NCI-H524 treated with DMSO at 0.1 percent for 48 hours (cell line): ENCODE data around the gene RAB11B.
"Not testable (repeated sequence)": the region's sequence is repeated elsewhere in the genome, so short reads cannot be mapped to it uniquely, and the experiment has no call there.

Experiments
- DNase-seq: peaks from one replicate; lab custom pipeline; 2025; lab: John Stamatoyannopoulos, UW

RAB11B gene

GRCh38 chr19:8393871-8394250 lies 3.7 kb downstream of the RAB11B start:
- no peak for DNase-seq

DNA sequence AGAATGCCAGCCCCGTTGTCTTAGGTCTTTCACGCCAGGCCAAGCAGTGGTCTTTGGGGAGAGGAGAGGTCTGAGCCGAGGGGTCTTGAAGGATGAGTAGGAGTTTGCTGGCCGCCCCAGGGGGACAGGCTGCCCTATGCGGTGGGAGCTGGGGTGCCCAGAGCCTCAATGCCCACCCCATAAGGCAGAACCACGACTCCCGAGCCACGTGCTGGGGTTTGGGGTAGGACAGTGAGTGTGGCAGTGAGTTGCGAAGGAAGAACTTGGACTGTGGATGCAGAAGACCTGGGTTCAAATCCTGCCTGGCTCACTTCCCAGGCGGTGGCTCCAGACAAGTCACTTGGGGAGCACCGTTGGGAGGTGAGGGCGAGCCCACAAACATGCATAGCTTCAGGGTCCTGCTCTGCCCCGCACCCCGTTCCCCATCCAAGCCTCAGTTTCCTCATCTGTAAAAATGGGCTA lies 5.5 kb downstream of the RAB11B start:
- DNase-seq: no peak

DNA sequence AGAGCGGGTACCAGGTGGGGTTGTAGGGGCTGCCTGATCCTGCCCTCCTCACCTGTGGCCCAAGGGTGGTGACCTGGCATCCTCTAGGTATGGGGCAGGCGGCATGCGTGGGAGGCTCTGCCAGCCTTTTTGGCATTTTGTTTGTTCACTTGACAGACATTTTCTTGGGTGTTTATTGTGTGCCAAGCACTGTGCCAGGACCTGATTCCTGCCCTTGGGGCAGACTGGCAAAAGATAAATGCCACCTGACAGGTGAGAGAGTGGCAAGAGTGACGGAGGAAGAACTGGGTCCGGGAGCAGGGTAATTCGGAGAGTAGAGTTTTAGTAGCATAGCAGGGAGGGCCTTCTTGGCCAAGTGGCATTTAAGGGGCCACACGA lies 6.0 kb downstream of the RAB11B start:
- DNase-seq: no peak

- no peak for DNase-seq
Measured at GRCh38 chr19:8396563-8397203, 6.5 kb downstream of the RAB11B start.

DNA sequence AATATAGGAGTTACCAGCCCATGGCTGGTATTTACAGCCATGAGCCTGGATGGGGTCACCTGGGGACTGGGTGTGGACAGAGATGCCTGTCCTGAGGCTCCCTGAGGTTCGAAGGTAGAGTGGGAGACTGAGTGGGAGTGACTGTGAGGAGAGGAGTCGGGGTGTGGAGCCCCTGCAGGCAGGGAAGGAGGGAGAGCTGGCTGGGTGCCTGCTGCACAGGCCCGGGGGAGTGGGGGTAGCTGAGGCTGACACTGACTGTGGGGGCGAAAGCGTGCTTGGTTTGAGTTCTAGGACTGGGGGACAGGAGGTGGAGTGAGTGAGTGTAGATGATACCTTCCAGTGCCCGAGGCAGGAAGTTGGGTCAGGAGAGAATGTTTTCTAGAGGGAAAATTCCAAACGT lies 7.1 kb downstream of the RAB11B start:
- DNase-seq: no peak

- DNase-seq: no peak
Measured at GRCh38 chr19:8397746-8398310, 7.7 kb downstream of the RAB11B start.

DNA sequence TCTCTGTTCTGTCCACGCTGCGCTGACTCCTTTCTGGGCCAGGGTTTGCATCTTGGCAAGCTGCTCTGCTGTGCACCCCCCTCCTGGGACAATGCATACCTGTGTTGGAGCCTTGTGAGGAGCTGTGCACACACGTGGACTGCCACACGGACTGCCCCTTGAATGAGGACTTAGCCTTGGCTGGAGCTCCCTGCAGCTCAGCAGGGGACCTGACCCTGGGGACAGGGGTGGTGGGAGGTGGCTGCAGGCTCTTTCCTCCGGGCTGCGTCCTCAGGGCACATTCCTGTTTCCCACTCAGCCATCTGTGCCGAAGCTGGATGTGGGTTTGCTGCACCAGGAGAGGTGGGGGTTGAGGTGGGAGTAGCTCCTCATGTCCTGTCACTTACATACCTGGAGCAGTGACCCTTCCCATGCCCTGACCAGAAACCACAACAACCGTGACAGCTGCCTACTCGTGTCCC lies 8.2 kb downstream of the RAB11B start:
- DNase-seq: no peak

DNA sequence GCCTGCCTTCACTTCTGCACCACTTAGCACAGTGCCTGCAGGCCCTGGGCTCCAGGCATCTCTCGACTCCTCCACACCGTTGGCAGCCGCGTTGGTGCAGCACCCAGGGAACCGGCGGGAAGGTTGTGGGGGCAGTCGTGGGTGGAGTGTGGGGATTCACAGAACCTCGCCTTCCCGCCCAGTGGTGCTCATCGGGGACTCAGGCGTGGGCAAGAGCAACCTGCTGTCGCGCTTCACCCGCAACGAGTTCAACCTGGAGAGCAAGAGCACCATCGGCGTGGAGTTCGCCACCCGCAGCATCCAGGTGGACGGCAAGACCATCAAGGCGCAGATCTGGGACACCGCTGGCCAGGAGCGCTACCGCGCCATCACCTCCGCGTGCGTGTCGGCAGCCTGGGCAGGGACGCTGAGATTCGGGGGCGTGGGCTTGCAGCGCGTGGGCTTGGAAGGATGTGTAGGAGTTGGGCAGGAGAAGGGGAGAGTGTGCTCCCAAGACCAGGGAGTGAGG lies 9.6 kb downstream of the RAB11B start:
- no peak for DNase-seq

- no peak for DNase-seq
Measured at GRCh38 chr19:8401981-8402411, 11.8 kb downstream of the RAB11B start.

DNA sequence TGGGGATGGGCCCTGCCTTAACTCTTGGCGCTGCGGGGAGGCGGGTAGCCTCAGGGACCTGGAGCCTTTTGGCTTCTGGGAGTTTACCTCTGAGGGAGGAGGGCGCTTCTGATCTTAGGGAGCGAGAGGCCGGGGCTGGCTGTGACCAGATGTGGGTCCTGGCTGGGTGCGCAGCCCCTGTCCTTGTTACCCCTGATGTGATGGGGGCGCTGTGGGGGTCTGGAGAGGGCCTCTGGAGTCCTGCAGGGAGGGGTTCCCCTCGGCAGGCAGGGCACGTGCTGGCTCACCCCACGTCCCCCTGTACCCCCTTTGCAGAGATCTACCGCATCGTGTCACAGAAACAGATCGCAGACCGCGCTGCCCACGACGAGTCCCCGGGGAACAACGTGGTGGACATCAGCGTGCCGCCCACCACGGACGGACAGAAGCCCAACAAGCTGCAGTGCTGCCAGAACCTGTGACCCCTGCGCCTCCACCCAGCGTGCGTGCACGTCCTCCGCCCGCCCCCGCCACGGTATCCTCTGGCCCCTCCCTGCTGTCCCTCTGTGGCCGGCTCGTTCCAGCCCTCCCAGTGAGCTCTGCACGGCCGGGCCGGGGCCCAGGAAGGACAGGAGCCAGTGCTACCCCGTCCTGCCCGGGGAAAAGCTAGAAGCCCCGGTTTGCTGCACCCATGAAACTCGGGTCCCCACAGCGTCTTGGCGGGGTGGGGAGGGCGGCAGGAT lies 13.1 kb downstream of the RAB11B start:
- no peak for DNase-seq

- DNase-seq: no peak
Measured at GRCh38 chr19:8403820-8404109, 13.6 kb downstream of the RAB11B start.

- DNase-seq: no peak
Measured at GRCh38 chr19:8404391-8405151, 14.4 kb downstream of the RAB11B start.

GRCh38 chr19:8410718-8411117 lies 20.6 kb downstream of the RAB11B start:
- DNase-seq: not testable (repeated sequence)

- peak; percentile 22 for DNase-seq
Measured at GRCh38 chr19:8412783-8413628, 22.8 kb downstream of the RAB11B start, which contains the start of gene MARCHF2. Gene MARCHF2 (plus strand): TSS chr19:8413305. CDS start chr19:8421841, 8,536 bp downstream.

DNA sequence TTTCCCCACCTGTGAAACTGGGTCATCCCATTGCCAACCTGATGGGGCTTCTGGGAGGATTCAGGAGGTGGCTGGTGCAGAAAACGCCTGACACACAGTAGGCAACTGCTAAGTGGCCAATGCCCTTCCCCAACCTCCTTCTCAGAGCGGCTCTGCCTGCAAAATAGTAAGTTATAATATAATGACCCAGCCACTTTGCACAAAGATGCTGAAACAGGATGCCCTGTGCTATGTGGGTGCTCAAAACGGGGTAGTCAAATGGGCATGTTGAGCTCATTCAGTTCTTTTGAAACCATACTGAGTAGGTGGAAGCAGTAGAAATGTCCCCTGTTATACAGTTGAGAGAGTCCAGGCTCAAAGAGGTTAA lies 23.5 kb downstream of the RAB11B start:
- no peak for DNase-seq

- no peak for DNase-seq
Measured at GRCh38 chr19:8416796-8417195, 26.6 kb downstream of the RAB11B start.

DNA sequence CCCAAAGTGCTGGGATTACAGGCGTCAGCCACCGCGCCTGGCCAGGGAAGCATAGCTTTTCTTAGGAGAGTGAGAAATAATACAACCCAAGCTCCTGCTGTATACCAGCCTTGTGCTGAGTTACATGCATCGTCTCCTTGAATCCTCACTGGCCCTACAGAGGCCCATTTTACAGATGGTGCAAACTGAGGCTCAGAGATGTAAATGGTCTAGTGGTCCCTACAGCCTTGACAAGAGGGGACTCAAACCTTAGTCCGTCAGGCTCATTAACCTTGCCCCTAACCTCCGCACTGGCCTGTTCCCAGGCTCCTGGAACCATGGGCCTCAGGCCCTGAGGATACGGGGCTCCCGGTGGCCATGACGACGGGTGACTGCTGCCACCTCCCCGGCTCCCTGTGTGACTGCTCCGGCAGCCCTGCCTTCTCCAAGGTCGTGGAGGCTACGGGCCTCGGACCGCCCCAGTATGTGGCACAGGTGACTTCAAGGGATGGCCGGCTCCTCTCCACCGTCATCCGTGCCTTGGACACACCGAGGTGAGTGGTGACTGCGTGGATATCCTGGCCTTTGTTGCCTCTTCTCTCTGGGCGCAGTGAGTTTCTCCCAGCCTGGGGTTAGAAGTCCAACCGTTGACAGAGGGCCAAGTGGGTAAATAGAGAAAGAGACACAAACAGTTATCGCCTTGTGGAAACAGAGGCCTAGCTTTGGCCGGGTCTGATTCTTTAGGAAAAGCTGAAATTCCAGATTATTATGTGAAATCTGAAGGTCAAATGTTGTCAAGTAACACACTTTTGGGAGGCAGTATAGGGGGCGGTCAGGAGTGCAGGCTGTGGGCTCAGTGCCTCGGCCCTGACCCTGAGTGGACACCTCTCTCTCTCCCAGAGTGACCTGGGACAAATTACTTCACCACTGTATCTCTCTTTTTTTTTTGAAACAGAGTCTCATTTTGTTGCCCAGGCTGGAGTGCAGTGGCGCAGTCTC lies 31.6 kb downstream of the RAB11B start:
- DNase-seq: no peak

GRCh38 chr19:8423817-8424223 lies 33.7 kb downstream of the RAB11B start:
- DNase-seq: no peak

DNA sequence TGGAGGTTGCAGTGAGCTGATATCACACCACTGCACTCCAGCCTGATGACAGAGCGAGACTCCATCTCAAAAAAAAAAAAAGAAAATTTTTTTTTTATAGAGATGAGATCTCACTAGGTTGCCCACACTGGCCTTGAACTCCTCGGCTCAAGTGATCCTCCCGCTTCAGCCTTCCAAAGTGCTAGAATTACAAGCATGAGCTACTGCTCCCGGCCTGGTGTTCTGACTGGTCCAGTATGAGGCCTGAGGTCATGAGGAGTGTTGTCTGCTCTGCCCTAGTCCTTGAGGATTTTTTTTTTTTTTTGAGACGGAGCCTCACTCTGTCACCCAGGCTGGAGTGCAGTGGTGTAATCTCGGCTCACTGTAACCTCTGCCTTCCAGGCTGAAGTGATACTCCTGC lies 35.2 kb downstream of the RAB11B start:
- DNase-seq: not testable (repeated sequence)

GRCh38 chr19:8426283-8426682 lies 36.1 kb downstream of the RAB11B start:
- DNase-seq: no peak
